Coronary artery (tissue), 2 donors: ENCODE data around the gene TLE4.
A peak's percentile ranks its signal among the peaks of the same experiment; 100 is the strongest.

Experiments
- DNase-seq: peaks from one replicate; pipeline ENCODE4 v3.0.0-alpha.2; 2017; ENCODE audit warnings: low spot score
- H3K27ac ChIP-seq, 2 donors: fragments of 200-600 bp; sonication (generic); one replicate each; pipeline ENCODE4 v1.5.1; 2016 to 2019
- H3K4me3 ChIP-seq: fragments of 200-600 bp; sonication (generic); 2 replicates; pipeline ENCODE4 v1.5.1; 2016; ENCODE audit warnings: mild to moderate bottlenecking, moderate library complexity
- TF ChIP-seq, protein P1 (sequence below): fragments of 200-600 bp; sonication (generic); IDR thresholded peaks from one replicate; pipeline ENCODE4 v1.5.1; 2019; ENCODE audit warnings: antibody characterized with exemption

Gene TLE4

DNA sequence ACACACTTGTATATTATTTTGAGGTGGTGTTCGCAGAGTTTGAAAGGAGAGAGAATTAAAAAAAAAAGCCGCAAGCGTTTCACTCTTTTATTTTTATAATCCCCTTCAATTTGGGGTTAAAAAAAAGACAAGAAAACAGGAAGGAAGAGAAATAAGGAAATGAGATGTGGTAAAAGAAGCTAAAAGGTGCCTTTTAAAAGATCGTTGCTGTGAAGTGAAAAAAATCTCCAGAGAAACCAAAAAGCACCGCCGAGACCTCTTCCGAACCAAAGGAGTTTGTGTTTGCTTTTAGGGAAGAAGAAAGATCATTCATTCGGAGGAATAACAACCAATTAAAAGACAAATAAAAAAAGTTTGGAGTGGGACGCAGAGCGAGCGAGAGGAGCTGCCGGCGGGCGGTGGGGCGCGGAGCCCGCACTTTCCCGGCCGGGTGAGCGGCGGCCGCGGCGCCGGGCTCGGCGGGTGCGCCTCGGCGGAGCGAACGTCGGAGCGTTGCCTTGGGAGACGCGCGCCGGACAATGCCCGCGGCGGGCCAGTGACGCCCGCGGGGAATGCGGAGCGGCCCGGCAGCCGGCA lies 355 bp downstream of the TLE4 start:
- H3K27ac ChIP-seq: peak overlapping the region; percentile 94 to 96
- peak overlapping the region; percentile 90 for H3K4me3 ChIP-seq
- peak; percentile 78 for DNase-seq
- TF ChIP-seq, protein P1, sequence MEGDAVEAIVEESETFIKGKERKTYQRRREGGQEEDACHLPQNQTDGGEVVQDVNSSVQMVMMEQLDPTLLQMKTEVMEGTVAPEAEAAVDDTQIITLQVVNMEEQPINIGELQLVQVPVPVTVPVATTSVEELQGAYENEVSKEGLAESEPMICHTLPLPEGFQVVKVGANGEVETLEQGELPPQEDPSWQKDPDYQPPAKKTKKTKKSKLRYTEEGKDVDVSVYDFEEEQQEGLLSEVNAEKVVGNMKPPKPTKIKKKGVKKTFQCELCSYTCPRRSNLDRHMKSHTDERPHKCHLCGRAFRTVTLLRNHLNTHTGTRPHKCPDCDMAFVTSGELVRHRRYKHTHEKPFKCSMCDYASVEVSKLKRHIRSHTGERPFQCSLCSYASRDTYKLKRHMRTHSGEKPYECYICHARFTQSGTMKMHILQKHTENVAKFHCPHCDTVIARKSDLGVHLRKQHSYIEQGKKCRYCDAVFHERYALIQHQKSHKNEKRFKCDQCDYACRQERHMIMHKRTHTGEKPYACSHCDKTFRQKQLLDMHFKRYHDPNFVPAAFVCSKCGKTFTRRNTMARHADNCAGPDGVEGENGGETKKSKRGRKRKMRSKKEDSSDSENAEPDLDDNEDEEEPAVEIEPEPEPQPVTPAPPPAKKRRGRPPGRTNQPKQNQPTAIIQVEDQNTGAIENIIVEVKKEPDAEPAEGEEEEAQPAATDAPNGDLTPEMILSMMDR: no peak

DNA sequence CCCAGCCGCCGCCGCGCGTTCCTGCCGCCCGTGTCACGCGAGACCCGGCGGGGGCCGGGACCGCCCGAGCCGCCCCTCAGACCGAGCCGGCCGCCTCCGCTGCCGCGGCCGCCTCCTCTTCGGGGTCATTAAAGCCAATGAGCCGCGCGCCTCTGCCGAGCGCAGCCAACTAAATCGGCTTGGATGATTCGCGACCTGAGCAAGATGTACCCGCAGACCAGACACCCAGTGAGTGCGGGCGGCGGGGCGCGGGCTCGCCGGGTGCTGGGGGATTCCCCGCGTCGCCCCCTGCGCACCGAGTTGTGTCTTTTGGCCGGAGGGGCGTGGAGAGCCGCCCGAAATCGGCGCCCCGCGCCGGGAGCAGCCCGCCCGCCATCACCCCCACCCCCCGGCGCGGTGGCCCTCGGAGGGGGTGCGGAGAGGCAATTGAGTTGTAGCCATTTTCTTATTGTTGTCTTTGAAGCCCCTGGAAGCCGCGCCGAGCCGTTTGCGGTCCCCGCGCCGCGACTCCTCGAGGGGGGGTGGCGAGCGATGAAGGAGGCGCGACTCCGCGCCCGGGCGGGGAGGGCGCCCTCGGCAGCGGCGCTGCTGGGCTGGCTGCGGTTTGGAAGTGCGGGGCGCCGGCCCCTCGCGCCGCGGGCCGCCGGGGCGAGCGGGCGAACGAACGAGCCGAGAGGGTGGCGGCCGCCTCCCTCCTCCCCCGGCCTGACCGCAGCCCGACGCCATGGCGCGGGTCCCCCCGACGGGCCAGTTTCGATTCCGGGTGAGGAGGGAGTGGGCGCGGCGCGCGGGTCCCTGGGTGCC lies 1.0 kb downstream of the TLE4 start:
- TF ChIP-seq, protein P1: no peak
- peak; percentile 74 for DNase-seq

DNA sequence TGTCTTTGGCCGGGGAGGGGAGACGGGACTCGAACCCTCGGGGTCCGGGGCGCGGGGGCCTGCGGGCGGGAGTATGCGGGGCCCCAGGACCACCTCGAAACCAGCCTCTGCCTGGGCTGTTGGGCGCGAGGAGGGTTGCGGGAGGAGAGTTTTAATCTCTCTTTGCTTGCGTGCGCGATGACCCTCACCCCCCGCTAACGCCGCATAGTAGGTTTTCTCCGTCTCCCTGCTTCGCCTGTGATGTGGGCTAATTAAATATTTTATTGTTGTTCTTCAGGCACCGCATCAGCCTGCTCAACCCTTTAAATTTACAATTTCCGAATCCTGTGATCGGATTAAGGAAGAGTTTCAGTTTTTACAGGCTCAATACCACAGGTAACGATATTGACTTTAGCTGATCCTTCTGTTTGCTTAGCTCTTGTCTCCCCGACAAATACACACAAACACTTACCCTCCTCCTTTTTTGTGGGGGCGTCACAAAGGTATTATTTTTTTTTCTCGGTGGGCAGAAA lies 1.7 kb downstream of the TLE4 start:
- peak overlapping the region; percentile 90 for H3K4me3 ChIP-seq
- peak; percentile 78 for DNase-seq
- H3K27ac ChIP-seq: peak overlapping the region; percentile 94 to 96
- TF ChIP-seq, protein P1: no peak

More for the DNA sequence above, 1.0 kb downstream of the TLE4 start:
- H3K4me3 ChIP-seq: peak overlapping the region; percentile 90
- peak overlapping the region; percentile 94 to 96 for H3K27ac ChIP-seq

DNA sequence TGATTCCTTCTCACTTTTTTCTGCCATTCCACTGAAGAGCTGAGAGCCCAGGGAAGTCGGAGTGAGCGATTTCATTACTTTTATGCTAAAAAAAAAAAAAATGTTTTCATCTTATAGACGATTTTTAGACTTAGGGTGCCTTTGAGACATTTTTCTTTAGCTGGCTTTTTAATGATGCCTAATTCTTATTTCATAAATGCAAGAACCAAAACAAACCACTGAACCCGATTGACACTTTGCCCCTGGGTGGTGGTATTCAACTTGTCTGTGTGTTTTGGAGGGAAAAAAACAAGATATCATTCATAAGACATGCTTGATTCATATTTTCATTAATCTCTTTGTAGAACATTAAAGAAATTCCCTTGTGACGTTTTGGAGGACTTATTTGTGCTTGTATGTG lies 2.4 kb downstream of the TLE4 start:
- TF ChIP-seq, protein P1: no peak
- Histone ChIP-seq H3K27ac (no peak overlapping the region), H3K4me3 (peak overlapping the region; percentile 90)
- DNase-seq: no peak

DNA sequence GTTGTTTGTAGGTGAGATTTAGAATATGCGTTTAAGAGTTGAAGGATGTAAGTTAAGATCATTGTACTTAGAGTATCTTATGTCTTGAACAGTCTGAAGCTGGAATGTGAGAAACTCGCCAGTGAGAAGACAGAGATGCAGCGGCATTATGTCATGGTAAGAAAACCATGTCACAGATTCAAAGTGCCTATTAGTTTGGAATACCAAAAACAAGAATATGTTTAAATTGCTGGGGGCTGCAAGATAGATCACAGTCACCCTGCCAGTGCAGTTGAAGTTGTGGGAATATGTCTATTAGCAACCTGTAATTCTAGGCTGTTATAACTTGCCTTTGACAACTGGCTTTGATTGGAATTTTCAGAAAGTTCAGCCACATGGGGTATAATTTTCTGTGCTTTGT lies 3.0 kb downstream of the TLE4 start:
- H3K4me3 ChIP-seq: peak overlapping the region; percentile 21
- no peak for DNase-seq
- TF ChIP-seq, protein P1: no peak
- H3K27ac ChIP-seq: no peak overlapping the region

DNA sequence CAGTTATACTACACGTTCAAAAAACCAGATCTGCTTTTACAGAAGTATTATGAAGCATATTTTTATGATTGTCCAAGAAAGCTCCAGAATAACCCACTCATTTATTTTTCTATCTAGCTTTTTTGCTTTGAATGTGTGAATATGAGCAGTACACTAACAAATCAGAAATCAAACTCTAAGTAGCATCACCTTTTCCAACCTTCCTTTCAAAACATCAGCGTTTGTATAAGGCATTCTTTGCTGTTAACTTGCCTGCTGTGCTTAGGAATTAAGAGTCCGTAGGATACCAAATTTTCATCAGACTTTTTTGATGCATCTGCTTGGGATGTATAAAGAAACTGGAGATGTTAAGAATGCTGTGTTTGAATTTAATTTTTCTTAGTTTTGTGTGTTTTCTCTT lies 3.8 kb downstream of the TLE4 start:
- DNase-seq: no peak
- no peak overlapping the region for H3K4me3 ChIP-seq
- TF ChIP-seq, protein P1: no peak

More for the DNA sequence above, 3.8 kb downstream of the TLE4 start:
- no peak overlapping the region for H3K27ac ChIP-seq
